Sigmoid colon (tissue), 7 donors: Measurements from ENCODE around the gene IL17RE. TPM values are rescaled to one million over a fixed set of nuclear protein-coding genes. Genes with fewer than 3 reads are reported as not detected.

Experiments
- DNase-seq: peaks from one replicate; pipeline ENCODE4 v3.0.0-alpha.2; 2019
- H3K27ac ChIP-seq, 4 donors: fragments of 200-600 bp; sonication (generic); one replicate each; pipeline ENCODE4 v1.5.1; 2016 to 2019; ENCODE audit warnings: mild to moderate bottlenecking in 1 of 4
- H3K27me3 ChIP-seq, 3 donors: fragments of 200-600 bp; sonication (generic); one replicate each; pipeline ENCODE4 v1.5.1; 2019; ENCODE audit warnings: mild to moderate bottlenecking in 1 of 3
- H3K36me3 ChIP-seq, 4 donors: fragments of 200-600 bp; sonication (generic); one replicate each; pipeline ENCODE4 v1.5.1; 2016 to 2019
- H3K4me1 ChIP-seq, 4 donors: fragments of 200-600 bp; sonication (generic); one replicate each; pipeline ENCODE4 v1.5.1; 2017 to 2019
- H3K4me3 ChIP-seq, 4 donors: fragments of 200-600 bp; sonication (generic); one replicate each; pipeline ENCODE4 v1.5.1; 2017 to 2019; ENCODE audit warnings: mild to moderate bottlenecking in 2 of 4, moderate library complexity in 1 of 4
- H3K9me3 ChIP-seq, 4 donors: fragments of 200-600 bp in 3 of 4; sonication (generic) in 3 of 4; one replicate each; pipeline versions ENCODE4 v1.5.1 to v1.6.1; 2013 to 2019
- EP300 ChIP-seq, 4 donors: sonication (generic); formaldehyde crosslinking; IDR thresholded peaks; one replicate each; pipeline ENCODE4 v1.6.1; 2017; ENCODE audit warnings: antibody characterized with exemption in 4 of 4
- POLR2A ChIP-seq, 2 donors: fragments of 450-650 bp; IDR thresholded peaks; one replicate each; pipeline ENCODE4 v1.6.1; 2016; ENCODE audit warnings: antibody characterized with exemption in 2 of 2, mild to moderate bottlenecking in 2 of 2, moderate library complexity in 2 of 2
- POLR2AphosphoS5 ChIP-seq, 4 donors: sonication (generic); formaldehyde crosslinking; IDR thresholded peaks; one replicate each; pipeline ENCODE4 v1.6.1; 2017; ENCODE audit warnings: antibody characterized with exemption in 4 of 4
- WGBS, 2 donors: extraction: QIAGEN DNeasy Blood & Tissue Kit; methylation state at CpG; one replicate each; pipeline ENCODE4 v1.1.7; 2013; 5-methylcytosine and 5-hydroxymethylcytosine counted together
- intact Hi-C: fragments of 100-400 bp; cut with DNase I; formaldehyde crosslinking; loops from one replicate; pipeline ENCODE4 v1.15.1; 2023
- polyA plus RNA-seq, 3 donors: library from polyadenylated mRNA; stranded (reverse); fragments of 200-250 nt; gene quantifications; one replicate each; pipeline ENCODE4 v1.2.3, GENCODE V29; 2013
- total RNA-seq, 4 donors: library from RNA; depleted of rRNA; stranded (reverse); fragments of >200 nt; gene quantifications; one replicate each; pipeline ENCODE4 v1.1.0, GENCODE V29; 2016
- TF ChIP-seq, protein P1 (sequence below), 4 experiments: fragments of 450-650 bp in 3 of 4; fragments of 200-600 bp in 1 of 4; IDR thresholded peaks; one replicate each; pipeline ENCODE4 v1.5.1; 2016 to 2019; ENCODE audit warnings: antibody characterized with exemption in 4 of 4, mild to moderate bottlenecking in 3 of 4, moderate library complexity in 2 of 4
- donor health status: healthy with polysubstance abuse.
- donor health status: Bipolar disorder and iron deficiency.
- donor health status: healthy.

IL17RE gene
- total and polyA plus RNA-seq, 7 donors = 0.68 to 46.3 (median 2.5) TPM

GRCh38 chr3:9914011-9914410, 11.4 kb downstream of the IL17RE start:
- DNase-seq = no peak
- peaks cover 0 to 56% (median 47%) of the 10 kb centered on the region in 4 donors for H3K4me1 ChIP-seq
- no peaks in the 10 kb centered on the region for H3K9me3 ChIP-seq
- H3K27ac ChIP-seq = peak overlapping the region; percentile 83 to 98 (median 96)
- no peak for TF ChIP-seq EP300 (IDR thresholded peaks at IDR 0.05)
- no peak for TF ChIP-seq POLR2AphosphoS5 (IDR thresholded peaks at IDR 0.05)
- no peak overlapping the region for H3K4me3 ChIP-seq
- H3K36me3 ChIP-seq = no peaks in the 10 kb centered on the region
- intact Hi-C loops = loop anchor here (2.0 kb wide), 3 partner anchors 23 to 69 kb away; partner anchors contain the start of genes JAGN1 and RPUSD3
- WGBS, 2 donors = 47 to 67% methylated on average over 1 of the region's 1 CpG
- no peaks in the 10 kb centered on the region for H3K27me3 ChIP-seq

DNA sequence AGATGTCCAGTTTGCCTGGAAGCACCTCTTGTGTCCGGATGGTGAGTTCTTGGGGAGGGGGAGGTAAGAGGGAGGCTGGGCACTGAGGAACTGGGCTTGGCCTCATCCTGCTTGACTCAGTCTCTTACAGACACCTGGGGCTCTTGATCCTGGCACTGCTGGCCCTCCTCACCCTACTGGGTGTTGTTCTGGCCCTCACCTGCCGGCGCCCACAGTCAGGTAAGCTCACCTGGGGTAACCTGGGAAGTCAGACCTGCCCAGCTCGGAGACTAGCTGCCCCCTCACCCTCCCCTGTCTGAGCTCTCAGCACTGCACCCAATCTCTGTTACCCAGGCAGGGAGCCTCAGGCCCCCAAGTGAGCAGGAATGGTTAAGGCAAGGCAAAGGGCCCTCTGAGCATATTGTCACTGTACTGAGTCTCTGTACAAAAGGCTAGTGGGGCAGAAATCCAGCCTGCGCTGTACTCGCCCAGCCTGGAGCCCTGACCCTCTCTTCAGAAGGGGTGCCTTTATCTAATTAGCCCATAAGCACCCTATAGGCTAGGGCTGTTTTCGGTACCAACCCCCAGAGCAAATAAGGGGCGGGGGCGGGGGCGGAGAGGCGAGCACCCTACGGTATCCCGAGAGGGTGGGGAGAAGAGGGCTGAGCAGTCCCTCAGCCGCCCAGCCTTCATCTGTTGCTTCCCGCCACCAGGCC, 12.1 kb downstream of the IL17RE start:
- peak overlapping the region; percentile 47 to 83 (median 68) for H3K4me3 ChIP-seq
- no peak for TF ChIP-seq EP300 (IDR thresholded peaks at IDR 0.05)
- TF ChIP-seq, protein P1, sequence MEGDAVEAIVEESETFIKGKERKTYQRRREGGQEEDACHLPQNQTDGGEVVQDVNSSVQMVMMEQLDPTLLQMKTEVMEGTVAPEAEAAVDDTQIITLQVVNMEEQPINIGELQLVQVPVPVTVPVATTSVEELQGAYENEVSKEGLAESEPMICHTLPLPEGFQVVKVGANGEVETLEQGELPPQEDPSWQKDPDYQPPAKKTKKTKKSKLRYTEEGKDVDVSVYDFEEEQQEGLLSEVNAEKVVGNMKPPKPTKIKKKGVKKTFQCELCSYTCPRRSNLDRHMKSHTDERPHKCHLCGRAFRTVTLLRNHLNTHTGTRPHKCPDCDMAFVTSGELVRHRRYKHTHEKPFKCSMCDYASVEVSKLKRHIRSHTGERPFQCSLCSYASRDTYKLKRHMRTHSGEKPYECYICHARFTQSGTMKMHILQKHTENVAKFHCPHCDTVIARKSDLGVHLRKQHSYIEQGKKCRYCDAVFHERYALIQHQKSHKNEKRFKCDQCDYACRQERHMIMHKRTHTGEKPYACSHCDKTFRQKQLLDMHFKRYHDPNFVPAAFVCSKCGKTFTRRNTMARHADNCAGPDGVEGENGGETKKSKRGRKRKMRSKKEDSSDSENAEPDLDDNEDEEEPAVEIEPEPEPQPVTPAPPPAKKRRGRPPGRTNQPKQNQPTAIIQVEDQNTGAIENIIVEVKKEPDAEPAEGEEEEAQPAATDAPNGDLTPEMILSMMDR (IDR thresholded peaks at IDR 0.05) = no peak
- no peak for TF ChIP-seq POLR2AphosphoS5 (IDR thresholded peaks at IDR 0.05)
- peaks cover 0 to 1% (median 0%) of the 10 kb centered on the region in 4 donors for H3K36me3 ChIP-seq
- H3K9me3 ChIP-seq = no peaks in the 10 kb centered on the region
- WGBS, 2 donors = 19 to 25% methylated on average over 15 of the region's 15 CpGs
- H3K27me3 ChIP-seq = no peaks in the 10 kb centered on the region
- DNase-seq = no peak
- peaks cover 0 to 56% (median 47%) of the 10 kb centered on the region in 4 donors for H3K4me1 ChIP-seq
- intact Hi-C loops = loop anchor here (2.0 kb wide), 3 partner anchors 24 to 70 kb away; partner anchors contain the start of genes JAGN1 and RPUSD3
- peak overlapping the region; percentile 83 to 98 (median 96) for H3K27ac ChIP-seq

DNA sequence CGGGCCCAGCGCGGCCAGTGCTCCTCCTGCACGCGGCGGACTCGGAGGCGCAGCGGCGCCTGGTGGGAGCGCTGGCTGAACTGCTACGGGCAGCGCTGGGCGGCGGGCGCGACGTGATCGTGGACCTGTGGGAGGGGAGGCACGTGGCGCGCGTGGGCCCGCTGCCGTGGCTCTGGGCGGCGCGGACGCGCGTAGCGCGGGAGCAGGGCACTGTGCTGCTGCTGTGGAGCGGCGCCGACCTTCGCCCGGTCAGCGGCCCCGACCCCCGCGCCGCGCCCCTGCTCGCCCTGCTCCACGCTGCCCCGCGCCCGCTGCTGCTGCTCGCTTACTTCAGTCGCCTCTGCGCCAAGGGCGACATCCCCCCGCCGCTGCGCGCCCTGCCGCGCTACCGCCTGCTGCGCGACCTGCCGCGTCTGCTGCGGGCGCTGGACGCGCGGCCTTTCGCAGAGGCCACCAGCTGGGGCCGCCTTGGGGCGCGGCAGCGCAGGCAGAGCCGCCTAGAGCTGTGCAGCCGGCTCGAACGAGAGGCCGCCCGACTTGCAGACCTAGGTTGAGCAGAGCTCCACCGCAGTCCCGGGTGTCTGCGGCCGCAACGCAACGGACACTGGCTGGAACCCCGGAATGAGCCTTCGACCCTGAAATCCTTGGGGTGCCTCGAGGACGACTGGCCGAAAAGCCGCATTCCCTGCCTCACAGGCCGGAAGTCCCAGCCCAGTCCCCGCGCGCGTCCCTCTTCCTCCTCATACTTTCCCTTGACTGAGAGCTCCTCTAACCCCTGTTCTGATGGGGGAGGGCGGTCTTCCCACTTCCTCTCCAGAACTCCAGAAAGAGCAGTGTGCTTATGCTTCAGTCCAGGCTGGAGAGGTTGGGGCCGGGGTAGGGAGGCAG, 12.8 kb downstream of the IL17RE start:
- TF ChIP-seq POLR2A (IDR thresholded peaks at IDR 0.05) = peak; percentile 18 to 41
- TF ChIP-seq POLR2AphosphoS5 (IDR thresholded peaks at IDR 0.05) = peak; percentile 54 to 70 (median 64)
- TF ChIP-seq EP300 (IDR thresholded peaks at IDR 0.05) = no peak
- TF ChIP-seq, protein P1 (IDR thresholded peaks at IDR 0.05) = peak in 3 of 4 experiments; percentile 47 to 61 (median 52)
- Histone ChIP-seq H3K27ac (peak overlapping the region; percentile 83 to 98 (median 96)), H3K9me3 (no peaks in the 10 kb centered on the region), H3K27me3 (no peaks in the 10 kb centered on the region), H3K4me1 (peaks cover 0 to 56% (median 47%) of the 10 kb centered on the region in 4 donors), H3K4me3 (peak overlapping the region; percentile 47 to 83 (median 68)), H3K36me3 (peaks cover 0 to 9% (median 2%) of the 10 kb centered on the region in 4 donors)
- 1% methylated on average over 99 of the region's 99 CpGs for WGBS, 2 donors
- intact Hi-C loops = loop anchor here (2.0 kb wide), 5 partner anchors 17 to 71 kb away; partner anchors contain the start of genes CRELD1, JAGN1 and RPUSD3
- peak; percentile 91 for DNase-seq

DNA sequence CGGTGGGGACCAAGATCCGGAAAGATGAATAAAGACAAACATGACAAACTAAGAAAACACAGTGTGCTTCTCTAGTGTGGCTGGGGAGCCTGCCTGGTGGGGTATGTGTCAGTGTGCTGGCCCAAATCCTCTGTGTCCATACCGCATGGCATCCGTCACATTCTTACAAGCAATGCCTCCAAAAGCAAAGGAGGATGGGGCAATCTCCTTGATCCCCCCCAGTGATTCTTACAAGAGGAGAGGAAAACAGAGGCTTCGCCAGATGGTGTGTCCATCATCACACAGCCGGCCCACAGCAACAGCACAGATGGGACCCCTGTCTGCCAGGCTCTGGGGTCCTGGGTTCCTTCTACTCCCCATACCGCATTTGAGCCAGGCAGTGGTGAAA, 13.7 kb downstream of the IL17RE start:
- intact Hi-C loops = loop anchor here (2.0 kb wide), 2 partner anchors 16 to 30 kb away; partner anchors contain the start of gene CRELD1

More for the DNA sequence above, 13.7 kb downstream of the IL17RE start:
- H3K9me3 ChIP-seq = no peaks in the 10 kb centered on the region
- whole genome bisulfite sequencing, 2 donors = 40 to 62% methylated on average over 7 of the region's 7 CpGs
- peaks cover 0 to 56% (median 47%) of the 10 kb centered on the region in 4 donors for H3K4me1 ChIP-seq
- H3K36me3 ChIP-seq = peaks cover 0 to 17% (median 5%) of the 10 kb centered on the region in 4 donors
- no peak for TF ChIP-seq EP300 (IDR thresholded peaks at IDR 0.05)
- TF ChIP-seq POLR2AphosphoS5 (IDR thresholded peaks at IDR 0.05) = no peak
- no peak for TF ChIP-seq POLR2A (IDR thresholded peaks at IDR 0.05)
- TF ChIP-seq, protein P1 (IDR thresholded peaks at IDR 0.05) = no peak
- peak; percentile 74 for DNase-seq
- H3K4me3 ChIP-seq = peak overlapping the region; percentile 47 to 83 (median 68)
- peak overlapping the region; percentile 83 to 98 (median 96) for H3K27ac ChIP-seq
- no peaks in the 10 kb centered on the region for H3K27me3 ChIP-seq
